ENCODE measurements around the gene ETV3.

DNA sequence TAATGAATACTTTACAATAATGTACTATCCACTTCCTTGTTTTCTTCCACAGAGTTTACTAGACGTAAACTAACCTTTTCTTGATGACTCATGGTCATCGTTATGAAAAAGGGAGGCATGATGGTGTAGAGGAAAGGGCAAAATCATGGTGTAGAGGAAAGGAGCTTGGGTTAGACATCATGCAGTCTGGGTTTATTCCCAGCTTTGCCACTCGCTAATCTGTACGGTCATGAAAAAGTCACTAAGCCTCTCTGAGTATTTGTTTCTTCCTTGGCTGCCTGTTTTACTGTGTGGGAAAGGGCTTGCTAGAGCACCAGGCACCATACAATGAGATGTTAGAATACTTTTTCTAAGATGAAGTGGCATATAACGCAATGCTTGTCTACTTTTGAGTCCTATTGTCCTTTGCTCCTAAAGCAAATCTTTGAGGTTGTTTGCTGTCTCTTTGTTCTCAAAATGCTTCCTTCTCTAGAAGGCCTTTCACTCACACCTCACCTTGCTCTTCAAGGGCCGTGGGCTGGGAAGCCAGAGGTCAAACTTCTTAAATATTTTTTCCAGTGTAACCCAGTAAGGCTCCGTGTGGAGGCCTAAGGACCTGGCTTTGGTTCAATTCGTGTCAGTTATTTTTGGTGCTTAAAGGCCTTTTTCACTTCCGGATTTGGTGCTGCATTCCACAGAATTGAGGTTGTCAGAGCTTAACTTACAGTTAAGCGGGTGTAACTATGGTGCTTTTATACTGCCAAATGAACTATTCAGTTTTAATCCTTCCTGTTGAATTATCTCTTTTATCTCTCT lies 9.9 kb upstream of the ETV3 start:
- TF ChIP-seq POLR2A (IDR thresholded peaks at IDR 0.05) (no peak), CTCF (IDR thresholded peaks at IDR 0.05) (no peak)

Data from uterus (tissue), 2 donors.